Measurements from ENCODE around the gene FAM181A. TPM values are rescaled to one million over a fixed set of nuclear protein-coding genes. Genes with fewer than 3 reads are reported as not detected.
A peak's percentile ranks its signal among the peaks of the same experiment; 100 is the strongest.

FAM181A gene
- total and polyA plus RNA-seq, 10 of the 15 experiments (the other 5 are each of a cell fraction or from before 2014, with no cell fraction given) = not detected

- peak in 1 of 2 experiments; percentile 92; a peak in 2 of 3 replicates for TF ChIP-seq EGR1 (IDR thresholded peaks at IDR 0.05; ENCODE audit: borderline replicate concordance in 1 of 2, low read depth in 2 of 2, low read length in 2 of 2)
- TF ChIP-seq STAT1 (conservative IDR thresholded peaks at IDR 0.05) = no peak
- 0 out of 2 replicates have a peak, but pooled peaks have one; percentile 64 for TF ChIP-seq NFXL1 (IDR thresholded peaks at IDR 0.05; ENCODE audit: borderline replicate concordance)
- TF ChIP-seq BRCA1 (IDR thresholded peaks at IDR 0.05; ENCODE audit: low read depth, low read length) = no peak
- peak; percentile 76; the same call in 1 of the 2 replicates for TF ChIP-seq ZSCAN29 (IDR thresholded peaks at IDR 0.05)
- TF ChIP-seq PAX5 (IDR thresholded peaks at IDR 0.05; ENCODE audit: borderline replicate concordance, low read depth, low read length) = peak; percentile 99
- no peak for TF ChIP-seq ZZZ3 (IDR thresholded peaks at IDR 0.05; ENCODE audit: control insufficient read depth, insufficient read length, low read depth)
- peak; percentile 65 for TF ChIP-seq USF2 (IDR thresholded peaks at IDR 0.05; ENCODE audit: borderline replicate concordance, low read depth, low read length)
- peak; percentile 97 to 98 for TF ChIP-seq IKZF2 (IDR thresholded peaks at IDR 0.05)
- peak; percentile 91 for TF ChIP-seq CHD2 (IDR thresholded peaks at IDR 0.05; ENCODE audit: borderline replicate concordance, low read depth, low read length)
- TF ChIP-seq PKNOX1 (IDR thresholded peaks at IDR 0.05) = peak; percentile 56
- no peak for TF ChIP-seq SUPT20H (IDR thresholded peaks at IDR 0.05; ENCODE audit: borderline replicate concordance, control insufficient read depth, low read depth, low read length)
- TF ChIP-seq NFYB (IDR thresholded peaks at IDR 0.05; ENCODE audit: insufficient read depth, low read depth, low read length) = peak; percentile 73; the same call in 1 of the 2 replicates
- no peak for TF ChIP-seq TCF7 (IDR thresholded peaks at IDR 0.05; ENCODE audit: borderline replicate concordance)
- peak; percentile 99 for TF ChIP-seq SKIL (IDR thresholded peaks at IDR 0.05; ENCODE audit: low read depth, poor library complexity, severe bottlenecking)
- TF ChIP-seq HDAC6 (IDR thresholded peaks at IDR 0.05; ENCODE audit: unreplicated experiment) = peak; percentile 16
- TF ChIP-seq PBX3 (IDR thresholded peaks at IDR 0.05; ENCODE audit: insufficient replicate concordance, low read depth, low read length) = no peak
- TF ChIP-seq REST (IDR thresholded peaks at IDR 0.05; ENCODE audit: low read depth, low read length) = peak; percentile 57; the same call in 1 of the 2 replicates
- TF ChIP-seq GATAD2B (conservative IDR thresholded peaks at IDR 0.05; ENCODE audit: low read depth) = peak; percentile 95
These were observed 32.3 kb downstream of the FAM181A start (continued) for GRCh38 chr14:93959239-93960107.
